UCSD-AML1 (cell line): ENCODE results near the gene MBOAT7.

Experiments used
- DNase-seq: peaks from one replicate; lab custom pipeline; 2025; ENCODE audit not compliant: unreplicated experiment; lab: John Stamatoyannopoulos, UW

MBOAT7 gene

GRCh38 chr19:54145541-54146158 is 43.7 kb downstream of the MBOAT7 start:
- no peak for DNase-seq

GRCh38 chr19:54142166-54142780 is 47.1 kb downstream of the MBOAT7 start:
- no peak for DNase-seq

- DNase-seq: no peak
Observed at GRCh38 chr19:54141356-54141755, 48.0 kb downstream of the MBOAT7 start.

GRCh38 chr19:54138489-54139256 is 50.7 kb downstream of the MBOAT7 start:
- DNase-seq: no peak

- no peak for DNase-seq
Observed at GRCh38 chr19:54137699-54138488, 51.5 kb downstream of the MBOAT7 start, which contains the start of gene CNOT3. CNOT3 (plus strand) TSS chr19:54137762; CDS start chr19:54142979, 5,217 bp downstream.

- peak; percentile 100 for DNase-seq
Observed at GRCh38 chr19:54136864-54137698, 52.3 kb downstream of the MBOAT7 start.

GRCh38 chr19:54136086-54136863 is 53.1 kb downstream of the MBOAT7 start:
- DNase-seq: no peak

GRCh38 chr19:54133957-54134590 is 55.3 kb downstream of the MBOAT7 start:
- DNase-seq: no peak

GRCh38 chr19:54133312-54133956 is 55.9 kb downstream of the MBOAT7 start:
- DNase-seq: no peak

- DNase-seq: no peak
Observed at GRCh38 chr19:54129617-54129996, 59.8 kb downstream of the MBOAT7 start.

GRCh38 chr19:54128796-54129616 is 60.4 kb downstream of the MBOAT7 start:
- DNase-seq: no peak

- DNase-seq: no peak
Observed at GRCh38 chr19:54128441-54128725, 61.0 kb downstream of the MBOAT7 start.

- no peak for DNase-seq
Observed at GRCh38 chr19:54127688-54128440, 61.5 kb downstream of the MBOAT7 start.

- no peak for DNase-seq
Observed at GRCh38 chr19:54125713-54126112, 63.7 kb downstream of the MBOAT7 start.

GRCh38 chr19:54124393-54124792 is 65.0 kb downstream of the MBOAT7 start:
- DNase-seq: no peak

GRCh38 chr19:54123682-54124081 is 65.7 kb downstream of the MBOAT7 start:
- no peak for DNase-seq
